ENCODE measurements around the gene EGFL6. TPM values are rescaled to one million over a fixed set of nuclear protein-coding genes. Genes with fewer than 3 reads are reported as not detected.

Gene EGFL6
- total RNA-seq, 6 experiments from 2014 or later = not detected

DNA sequence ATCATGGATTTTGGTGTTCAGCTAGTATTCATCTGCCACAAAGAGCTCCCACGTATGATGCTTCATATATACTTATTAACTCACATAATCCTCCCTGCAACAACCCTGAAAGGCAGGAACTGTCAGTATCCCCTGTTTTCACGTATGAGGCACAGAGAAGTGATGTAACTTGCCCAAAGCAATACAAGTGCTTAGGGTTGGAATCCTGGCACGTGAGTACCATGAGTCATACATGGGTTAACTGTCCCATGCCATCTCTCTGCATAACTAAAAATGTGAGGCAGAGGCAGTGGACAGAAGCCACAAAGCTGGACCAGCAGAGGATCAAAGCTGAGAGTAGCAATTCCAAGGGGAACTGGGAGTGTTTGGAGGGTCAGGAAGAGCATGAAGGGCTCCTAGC, 35.7 kb upstream of the EGFL6 start:
- Histone ChIP-seq H3K36me3 (no peaks in the 10 kb centered on the region), H3K4me1 (no peaks in the 10 kb centered on the region), H3K9me3 (no peaks in the 10 kb centered on the region), H3K27me3 (no peaks in the 10 kb centered on the region), H3K27ac (no peak overlapping the region), H3K4me3 (no peak overlapping the region)
- 29% methylated on average over 3 of the region's 3 CpGs for WGBS (ENCODE audit: insufficient coverage, low coverage, low lambda C conversion rate, missing lambda C conversion rate)
- ATAC-seq (no peak), DNase-seq (no peak)
- no peak for TF ChIP-seq POLR2A (IDR thresholded peaks at IDR 0.05)
- TF ChIP-seq, protein P1, sequence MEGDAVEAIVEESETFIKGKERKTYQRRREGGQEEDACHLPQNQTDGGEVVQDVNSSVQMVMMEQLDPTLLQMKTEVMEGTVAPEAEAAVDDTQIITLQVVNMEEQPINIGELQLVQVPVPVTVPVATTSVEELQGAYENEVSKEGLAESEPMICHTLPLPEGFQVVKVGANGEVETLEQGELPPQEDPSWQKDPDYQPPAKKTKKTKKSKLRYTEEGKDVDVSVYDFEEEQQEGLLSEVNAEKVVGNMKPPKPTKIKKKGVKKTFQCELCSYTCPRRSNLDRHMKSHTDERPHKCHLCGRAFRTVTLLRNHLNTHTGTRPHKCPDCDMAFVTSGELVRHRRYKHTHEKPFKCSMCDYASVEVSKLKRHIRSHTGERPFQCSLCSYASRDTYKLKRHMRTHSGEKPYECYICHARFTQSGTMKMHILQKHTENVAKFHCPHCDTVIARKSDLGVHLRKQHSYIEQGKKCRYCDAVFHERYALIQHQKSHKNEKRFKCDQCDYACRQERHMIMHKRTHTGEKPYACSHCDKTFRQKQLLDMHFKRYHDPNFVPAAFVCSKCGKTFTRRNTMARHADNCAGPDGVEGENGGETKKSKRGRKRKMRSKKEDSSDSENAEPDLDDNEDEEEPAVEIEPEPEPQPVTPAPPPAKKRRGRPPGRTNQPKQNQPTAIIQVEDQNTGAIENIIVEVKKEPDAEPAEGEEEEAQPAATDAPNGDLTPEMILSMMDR (IDR thresholded peaks at IDR 0.05) = no peak
- intact Hi-C loops (cut with DNase I) = no loop called here

DNA sequence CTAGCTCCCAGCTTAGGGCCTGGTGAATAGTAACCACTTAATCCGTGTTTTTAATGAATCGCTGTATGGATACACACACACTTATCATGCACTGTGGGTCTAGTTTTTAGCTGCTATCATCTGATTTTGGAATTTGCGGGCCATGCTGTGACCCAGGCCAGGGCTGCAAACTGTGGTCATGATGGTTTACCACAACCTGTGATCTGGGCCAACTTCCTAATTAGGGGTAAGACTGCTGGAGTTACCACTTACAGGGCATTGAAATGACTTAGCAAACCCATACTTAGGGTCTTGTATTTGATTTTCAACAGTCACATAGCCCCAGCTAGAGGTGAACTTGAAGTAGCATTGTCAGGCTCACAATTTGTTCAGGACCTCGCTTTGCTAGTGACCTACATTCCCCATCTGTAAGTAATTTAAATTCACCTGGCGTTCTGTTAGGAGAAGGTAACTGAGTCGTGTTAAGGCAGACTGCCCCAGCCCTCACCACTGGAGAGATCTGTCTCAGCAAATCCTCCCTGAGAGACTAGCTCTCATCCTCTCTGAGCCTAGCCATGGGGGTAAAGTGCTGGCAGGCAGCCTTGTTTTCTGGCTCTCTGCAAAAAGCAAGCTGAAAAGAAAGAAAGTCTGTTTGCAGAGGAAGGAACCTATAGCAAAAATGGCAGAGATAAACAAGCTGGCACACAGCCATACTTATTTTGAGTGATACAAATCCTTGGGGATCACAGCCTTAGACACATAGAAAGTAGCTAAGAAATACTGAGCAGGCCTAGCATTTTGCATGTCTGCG, 33.8 kb upstream of the EGFL6 start:
- Histone ChIP-seq H3K4me1 (no peaks in the 10 kb centered on the region), H3K27me3 (no peaks in the 10 kb centered on the region), H3K36me3 (no peaks in the 10 kb centered on the region), H3K27ac (no peak overlapping the region), H3K4me3 (no peak overlapping the region), H3K9me3 (no peaks in the 10 kb centered on the region)
- no peak for TF ChIP-seq POLR2A (IDR thresholded peaks at IDR 0.05)
- TF ChIP-seq, protein P1 (IDR thresholded peaks at IDR 0.05) = no peak
- no peak for ATAC-seq
- 66% methylated on average over 7 of the region's 7 CpGs for whole genome bisulfite sequencing (ENCODE audit: insufficient coverage, low coverage, low lambda C conversion rate, missing lambda C conversion rate)
- DNase-seq = no peak
- intact Hi-C loops (cut with DNase I) = no loop called here

DNA sequence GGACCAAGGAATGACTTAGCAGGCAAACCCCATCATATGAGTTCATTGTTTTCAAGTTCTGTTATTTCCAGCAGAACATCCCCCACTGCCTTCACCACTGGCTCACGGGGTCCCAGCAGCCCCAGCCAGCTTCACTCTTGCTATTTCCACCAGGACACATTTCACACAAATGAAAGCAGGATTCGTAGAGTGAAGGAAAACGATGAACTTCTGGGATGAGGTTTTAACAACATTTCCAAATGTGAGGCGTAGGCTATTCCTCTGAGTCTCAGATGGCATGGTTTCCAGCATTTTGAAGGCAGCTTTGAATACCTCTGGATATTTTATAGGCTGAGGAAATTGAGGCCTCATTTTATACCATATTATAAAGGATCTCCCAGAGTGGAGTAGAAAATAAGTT, 32.9 kb upstream of the EGFL6 start:
- intact Hi-C loops (cut with DNase I) = no loop called here

DNA sequence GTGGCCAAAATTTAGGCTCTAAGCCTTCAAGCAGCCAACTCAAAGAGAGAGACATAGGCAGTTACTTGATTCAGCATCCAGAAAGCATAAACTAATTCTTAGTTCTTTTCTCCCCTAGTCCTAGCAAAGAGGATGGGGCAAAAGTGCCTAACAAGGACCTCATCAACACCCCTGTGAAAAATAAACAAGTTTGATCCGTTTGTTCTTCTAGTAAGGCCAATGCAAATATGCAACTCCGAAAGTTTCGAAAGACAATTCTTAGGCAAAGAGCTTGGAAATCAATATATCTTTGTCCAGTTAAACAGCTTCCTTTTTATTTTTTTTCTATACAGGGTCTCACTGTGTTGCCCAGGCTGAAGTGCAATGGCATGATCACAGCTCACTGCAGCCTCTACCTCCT, 31.0 kb upstream of the EGFL6 start:
- Histone ChIP-seq H3K4me3 (no peak overlapping the region), H3K27ac (no peak overlapping the region), H3K27me3 (no peaks in the 10 kb centered on the region), H3K4me1 (no peaks in the 10 kb centered on the region), H3K36me3 (no peaks in the 10 kb centered on the region), H3K9me3 (no peaks in the 10 kb centered on the region)
- ATAC-seq (peak in 3 of 4 donors; percentile 59 to 81 (median 65)), DNase-seq (no peak)
- 0% methylated on average over 3 of the region's 3 CpGs for WGBS (ENCODE audit: insufficient coverage, low coverage, low lambda C conversion rate, missing lambda C conversion rate)
- TF ChIP-seq, protein P1 (IDR thresholded peaks at IDR 0.05) = no peak
- TF ChIP-seq POLR2A (IDR thresholded peaks at IDR 0.05) = no peak
- intact Hi-C loops (cut with DNase I) = no loop called here

More for the DNA sequence above, 32.9 kb upstream of the EGFL6 start:
- Histone ChIP-seq H3K9me3 (no peaks in the 10 kb centered on the region), H3K4me3 (no peak overlapping the region), H3K36me3 (no peaks in the 10 kb centered on the region), H3K27ac (no peak overlapping the region), H3K4me1 (no peaks in the 10 kb centered on the region), H3K27me3 (no peaks in the 10 kb centered on the region)
- WGBS (ENCODE audit: insufficient coverage, low coverage, low lambda C conversion rate, missing lambda C conversion rate) = 73% methylated on average over 4 of the region's 4 CpGs
- no peak for TF ChIP-seq POLR2A (IDR thresholded peaks at IDR 0.05)
- TF ChIP-seq, protein P1 (IDR thresholded peaks at IDR 0.05) = no peak
- ATAC-seq (no peak), DNase-seq (no peak)
